B cell (primary cell): ENCODE measurements around the gene MS4A7. TPM values are rescaled to one million over a fixed set of nuclear protein-coding genes. Genes with fewer than 3 reads are reported as not detected.

Experiments used
- ATAC-seq: fragments of 200-7000 bp; cut with Tn5 transposase; one replicate; pipeline ENCODE4 v1.10.0; 2021; ENCODE audit warnings: low read depth, mild to moderate bottlenecking, moderate number of reproducible peaks, moderate library complexity
- CTCF ChIA-PET: fragments of 350-600 bp; sonication (Branson Sonifier 250); formaldehyde crosslinking; loops from one replicate; lab custom pipeline; 2021; ENCODE audit warnings: antibody characterized with exemption, inconsistent platforms; lab: Charles Lee
- POLR2A ChIA-PET: fragments of 350-600 bp; sonication (Branson Sonifier 250); formaldehyde crosslinking; loops from one replicate; lab custom pipeline; 2021; ENCODE audit warnings: antibody characterized with exemption; lab: Charles Lee
- DNase-seq: peaks from one replicate; pipeline ENCODE4 v3.0.0; 2013
- H2AFZ ChIP-seq: 2 replicates; pipeline ENCODE4 v1.6.1; 2012; ENCODE audit warnings: mild to moderate bottlenecking, low read depth, low read length; ENCODE audit not compliant: insufficient read depth, poor library complexity, severe bottlenecking
- H3K27ac ChIP-seq, 2 donors: 1 replicate in 1 of 2; 2 replicates in 1 of 2; pipeline ENCODE4 v1.5.1; 2012 to 2013; ENCODE audit warnings: low read length in 2 of 2, mild to moderate bottlenecking in 2 of 2, moderate library complexity in 1 of 2
- H3K27me3 ChIP-seq, 4 experiments: fragments of 200-600 bp in 1 of 4; sonication (generic) in 1 of 4; replicated peaks in 1 of 4; 1 replicate in 2 of 4; 2 replicates in 2 of 4; pipeline versions ENCODE4 v1.6.1 to v1.7.0; 2013 to 2016; ENCODE audit warnings: low read length in 3 of 4, mild to moderate bottlenecking in 2 of 4, mixed read lengths in 1 of 4, moderate library complexity in 1 of 4; ENCODE audit not compliant: insufficient read depth in 4 of 4, control insufficient read depth in 3 of 4; ENCODE audit errors: control extremely low read depth in 1 of 4
- H3K36me3 ChIP-seq, 2 experiments: replicated peaks in 1 of 2; 1 replicate in 1 of 2; 2 replicates in 1 of 2; pipeline versions ENCODE4 v1.6.1 to v1.7.1; 2013; ENCODE audit warnings: low read length in 1 of 2; ENCODE audit not compliant: insufficient read depth in 2 of 2, control insufficient read depth in 1 of 2; ENCODE audit errors: control extremely low read depth in 1 of 2, extremely low read depth in 1 of 2
- H3K4me1 ChIP-seq, 2 donors: fragments of 200-600 bp in 1 of 2; sonication (generic) in 1 of 2; 1 replicate in 1 of 2; 2 replicates in 1 of 2; pipeline versions ENCODE4 v1.5.1 to v1.6.1; 2013 to 2017; ENCODE audit warnings: low read length in 2 of 2; ENCODE audit not compliant: control insufficient read depth in 2 of 2, insufficient read depth in 2 of 2
- H3K4me2 ChIP-seq: replicated peaks from 2 replicates; pipeline ENCODE3; 2012; ENCODE audit warnings: mild to moderate bottlenecking, low read depth, low read length; ENCODE audit not compliant: poor library complexity, severe bottlenecking
- H3K4me3 ChIP-seq, 5 experiments: fragments of 200-600 bp in 1 of 5; sonication (generic) in 1 of 5; 1 replicate in 3 of 5; 2 replicates in 2 of 5; pipeline versions ENCODE4 v1.5.1 to v1.7.0; 2011 to 2016; ENCODE audit warnings: low read length in 4 of 5, mild to moderate bottlenecking in 4 of 5, low read depth in 2 of 5, control low read depth in 1 of 5, moderate library complexity in 1 of 5; ENCODE audit not compliant: insufficient read depth in 1 of 5; ENCODE audit errors: control extremely low read depth in 1 of 5, extremely low read depth in 1 of 5
- H3K79me2 ChIP-seq: fragments of 200-600 bp; sonication (generic); one replicate; pipeline ENCODE4 v1.6.0; 2016; ENCODE audit warnings: low read length; ENCODE audit not compliant: control insufficient read depth, insufficient read depth
- H3K9ac ChIP-seq: fragments of 200-600 bp; sonication (generic); 2 replicates; pipeline ENCODE4 v1.6.1; 2017; ENCODE audit warnings: mild to moderate bottlenecking, low read length, moderate library complexity
- H3K9me3 ChIP-seq, 3 donors: one replicate each; pipeline versions ENCODE4 v1.6.1 to v1.7.1; 2013; ENCODE audit warnings: low read length in 2 of 3; ENCODE audit not compliant: control insufficient read depth in 2 of 3, insufficient read depth in 1 of 3; ENCODE audit errors: control extremely low read depth in 1 of 3
- H4K20me1 ChIP-seq: 2 replicates; pipeline ENCODE4 v1.6.0; 2012; ENCODE audit warnings: mild to moderate bottlenecking, low read length; ENCODE audit not compliant: insufficient read depth, control insufficient read depth, poor library complexity, severe bottlenecking
- H3K27ac Mint-ChIP-seq: one replicate; pipeline ENCODE4 v1.8.0; 2021; ENCODE audit warnings: mixed read lengths
- H3K27me3 Mint-ChIP-seq: one replicate; pipeline ENCODE4 v1.8.0; 2021; ENCODE audit warnings: mixed read lengths
- H3K4me1 Mint-ChIP-seq: one replicate; pipeline ENCODE4 v1.8.0; 2021; ENCODE audit warnings: mixed read lengths
- H3K4me3 Mint-ChIP-seq: one replicate; pipeline ENCODE4 v1.8.0; 2021; ENCODE audit warnings: mixed read lengths
- H3K9me3 Mint-ChIP-seq: one replicate; pipeline ENCODE4 v1.8.0; 2022; ENCODE audit warnings: mixed read lengths; ENCODE audit not compliant: insufficient read depth
- EZH2 ChIP-seq: IDR thresholded peaks from 2 replicates; pipeline ENCODE4 v1.6.1; 2012; ENCODE audit warnings: borderline replicate concordance, low read depth, mild to moderate bottlenecking, moderate library complexity, low read length; ENCODE audit not compliant: insufficient read depth, poor library complexity, severe bottlenecking
- WGBS: methylation state at CpG from one replicate; pipeline ENCODE4 v1.1.5; 2013; ENCODE audit warnings: missing lambda C conversion rate; ENCODE audit not compliant: insufficient coverage; 5-methylcytosine and 5-hydroxymethylcytosine counted together
- intact Hi-C: fragments of 100-400 bp; cut with micrococcal nuclease; formaldehyde crosslinking; loops from one replicate; pipeline ENCODE4 v1.10.0; 2022
- polyA plus RNA-seq: library from polyadenylated mRNA; depleted of rRNA; stranded (reverse); fragments of >200 nt; gene quantifications from 2 replicates; pipeline ENCODE4 v1.2.3, GENCODE V29; 2012
- total RNA-seq, 2 donors: library from RNA; stranded (reverse); fragments of 120-200 nt in 1 of 2; gene quantifications; 1 replicate in 1 of 2; 2 replicates in 1 of 2; pipeline versions ENCODE4 v1.2.3 to v1.2.4, GENCODE V29; 2013 to 2022
- TF ChIP-seq, protein P1 (sequence below): fragments of 200-600 bp; IDR thresholded peaks from one replicate; pipeline ENCODE4 v1.8.0; 2022; ENCODE audit warnings: antibody characterized with exemption, mild to moderate bottlenecking

The MS4A7 gene
- total and polyA plus RNA-seq, 2 donors (not counting 1 experiment from before 2014, with no cell fraction given): 16.8 to 27.2 TPM

GRCh38 chr11:60371386-60371785, 6.9 kb upstream of the MS4A7 start:
- Histone ChIP-seq H3K36me3 (no peaks in the 10 kb centered on the region), H2AFZ (no peak overlapping the region), H3K4me3 (no peak overlapping the region), H3K79me2 (peaks cover 74% of the 10 kb centered on the region), H3K9ac (no peak overlapping the region), H4K20me1 (no peaks in the 10 kb centered on the region), H3K4me1 (peaks cover 55 to 56% of the 10 kb centered on the region in 2 donors), H3K9me3 (peaks cover 0 to 9% (median 2%) of the 10 kb centered on the region in 3 donors), H3K27me3 (no peaks in the 10 kb centered on the region), H3K27ac (no peak overlapping the region), H3K4me2 (peak overlapping the region; percentile 6)
- intact Hi-C loops: no loop called here
- TF ChIP-seq EZH2: no peak
- TF ChIP-seq, protein P1, sequence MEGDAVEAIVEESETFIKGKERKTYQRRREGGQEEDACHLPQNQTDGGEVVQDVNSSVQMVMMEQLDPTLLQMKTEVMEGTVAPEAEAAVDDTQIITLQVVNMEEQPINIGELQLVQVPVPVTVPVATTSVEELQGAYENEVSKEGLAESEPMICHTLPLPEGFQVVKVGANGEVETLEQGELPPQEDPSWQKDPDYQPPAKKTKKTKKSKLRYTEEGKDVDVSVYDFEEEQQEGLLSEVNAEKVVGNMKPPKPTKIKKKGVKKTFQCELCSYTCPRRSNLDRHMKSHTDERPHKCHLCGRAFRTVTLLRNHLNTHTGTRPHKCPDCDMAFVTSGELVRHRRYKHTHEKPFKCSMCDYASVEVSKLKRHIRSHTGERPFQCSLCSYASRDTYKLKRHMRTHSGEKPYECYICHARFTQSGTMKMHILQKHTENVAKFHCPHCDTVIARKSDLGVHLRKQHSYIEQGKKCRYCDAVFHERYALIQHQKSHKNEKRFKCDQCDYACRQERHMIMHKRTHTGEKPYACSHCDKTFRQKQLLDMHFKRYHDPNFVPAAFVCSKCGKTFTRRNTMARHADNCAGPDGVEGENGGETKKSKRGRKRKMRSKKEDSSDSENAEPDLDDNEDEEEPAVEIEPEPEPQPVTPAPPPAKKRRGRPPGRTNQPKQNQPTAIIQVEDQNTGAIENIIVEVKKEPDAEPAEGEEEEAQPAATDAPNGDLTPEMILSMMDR: no peak
- POLR2A ChIA-PET: no interaction called here
- no peak overlapping the region for H3K4me3 Mint-ChIP-seq
- no peaks in the 10 kb centered on the region for H3K27me3 Mint-ChIP-seq
- WGBS: no CpG with 5 or more reads among the region's 3 CpGs
- no peak overlapping the region for H3K27ac Mint-ChIP-seq
- H3K9me3 Mint-ChIP-seq: peaks cover 3% of the 10 kb centered on the region
- DNase-seq (no peak), ATAC-seq (no peak)
- H3K4me1 Mint-ChIP-seq: peaks cover 74% of the 10 kb centered on the region
- CTCF ChIA-PET: interaction anchor here (1.7 to 13.3 kb wide), 3 partner anchors 87 to 115 kb away, joined by 4 to 257 read pairs (median 12); partner anchors contain the start of gene MS4A1

GRCh38 chr11:60371854-60372253, 6.5 kb upstream of the MS4A7 start:
- Histone ChIP-seq H3K4me1 (peaks cover 55 to 56% of the 10 kb centered on the region in 2 donors), H3K79me2 (peaks cover 77% of the 10 kb centered on the region), H3K27me3 (no peaks in the 10 kb centered on the region), H3K4me3 (no peak overlapping the region), H4K20me1 (no peaks in the 10 kb centered on the region), H3K9ac (no peak overlapping the region), H3K36me3 (no peaks in the 10 kb centered on the region), H3K27ac (no peak overlapping the region), H2AFZ (no peak overlapping the region), H3K4me2 (peak overlapping the region; percentile 6), H3K9me3 (peaks cover 0 to 9% (median 2%) of the 10 kb centered on the region in 3 donors)
- Mint-ChIP-seq H3K4me3 (no peak overlapping the region), H3K9me3 (peaks cover 3% of the 10 kb centered on the region), H3K4me1 (peaks cover 78% of the 10 kb centered on the region), H3K27me3 (no peaks in the 10 kb centered on the region), H3K27ac (no peak overlapping the region)
- ChIA-PET POLR2A (interaction anchor here (0.9 kb wide), 1 partner anchor 8 kb away, joined by 5 read pairs; no protein-coding TSS in a partner anchor), CTCF (interaction anchor here (1.3 to 13.3 kb wide), 4 partner anchors 9 to 112 kb away, joined by 3 to 257 read pairs (median 12); partner anchors contain the start of gene MS4A1)
- no peak for DNase-seq
- no peak for ATAC-seq
- WGBS: 100% methylated on average over 1 of the region's 1 CpG
- TF ChIP-seq, protein P1: no peak
- no peak for TF ChIP-seq EZH2
- intact Hi-C loops: no loop called here
